NCI-H146 treated with DMSO at 0.1 percent for 48 hours (cell line): ENCODE results near the gene ADSS1.

Experiments used
- DNase-seq: peaks from one replicate; lab custom pipeline; 2025; ENCODE audit not compliant: unreplicated experiment; lab: John Stamatoyannopoulos, UW

The ADSS1 gene

DNA sequence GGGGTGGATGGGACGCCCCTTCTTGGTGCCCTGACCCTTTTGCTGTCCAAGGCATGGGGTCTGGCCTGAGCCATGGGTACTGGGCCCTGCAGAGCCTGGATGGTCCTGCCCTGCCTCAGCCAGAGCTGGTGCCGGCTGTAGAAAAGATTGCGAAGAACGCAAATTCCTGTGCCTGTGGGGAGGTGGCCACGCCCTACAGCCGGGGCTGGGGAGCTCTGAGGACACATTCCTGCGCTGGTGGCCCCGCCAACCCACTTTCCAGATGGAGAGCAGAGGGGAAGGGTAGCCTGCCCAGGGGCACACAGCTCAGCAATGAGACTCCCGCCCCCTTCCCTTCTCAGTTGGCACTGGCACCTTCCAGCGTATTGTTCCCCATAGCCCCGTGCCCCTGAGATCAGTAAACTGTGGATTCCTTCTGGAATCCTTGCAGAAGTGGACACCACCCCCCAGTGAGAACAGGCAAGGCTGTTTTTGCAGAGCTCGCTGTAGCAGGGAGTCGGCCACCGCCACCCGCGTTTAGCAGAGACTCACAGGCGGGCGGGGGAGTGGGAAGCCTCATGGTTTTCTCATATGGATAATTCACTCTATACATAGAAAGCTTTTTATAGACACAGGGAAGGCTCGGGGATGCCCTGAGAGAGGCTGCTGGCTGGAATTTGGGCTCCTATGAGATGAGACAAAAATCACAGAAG lies 26.0 kb upstream of the ADSS1 start:
- no peak for DNase-seq

DNA sequence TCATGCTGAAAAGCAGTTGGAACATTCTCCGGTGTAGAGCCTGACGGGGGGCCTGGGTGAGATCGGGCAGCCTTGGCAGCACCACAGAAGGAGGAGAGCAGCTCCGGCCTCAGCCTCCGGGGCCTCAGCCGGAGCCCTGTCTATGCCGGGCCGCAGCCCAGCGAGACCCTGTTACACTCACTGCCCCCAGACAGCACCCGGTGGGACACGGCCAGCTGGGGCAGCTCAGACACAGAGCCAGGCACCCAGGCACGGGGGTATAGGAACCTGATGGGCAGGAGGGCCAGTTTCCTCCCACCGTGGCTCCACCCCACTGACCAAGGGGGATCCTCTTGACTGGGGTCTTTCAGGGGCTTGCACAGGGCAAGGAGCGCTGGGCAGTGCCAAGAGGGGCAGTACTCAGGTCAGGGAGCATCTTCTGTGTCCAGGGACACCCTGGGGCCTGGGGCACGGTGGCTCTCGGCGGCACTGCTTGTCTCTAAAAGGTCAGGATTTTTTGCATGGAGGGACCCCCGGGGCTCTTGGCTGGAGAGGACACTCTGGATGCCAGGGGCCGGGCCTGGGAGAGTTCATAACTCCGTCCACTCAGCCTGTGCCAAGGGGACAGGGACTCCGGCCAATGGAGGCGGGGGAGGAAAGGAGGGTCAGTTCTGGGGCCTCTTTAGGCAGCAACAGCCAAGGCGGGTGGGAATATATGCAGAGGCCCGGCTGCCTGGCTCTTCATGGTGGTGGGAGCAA lies 25.2 kb upstream of the ADSS1 start:
- no peak for DNase-seq

DNA sequence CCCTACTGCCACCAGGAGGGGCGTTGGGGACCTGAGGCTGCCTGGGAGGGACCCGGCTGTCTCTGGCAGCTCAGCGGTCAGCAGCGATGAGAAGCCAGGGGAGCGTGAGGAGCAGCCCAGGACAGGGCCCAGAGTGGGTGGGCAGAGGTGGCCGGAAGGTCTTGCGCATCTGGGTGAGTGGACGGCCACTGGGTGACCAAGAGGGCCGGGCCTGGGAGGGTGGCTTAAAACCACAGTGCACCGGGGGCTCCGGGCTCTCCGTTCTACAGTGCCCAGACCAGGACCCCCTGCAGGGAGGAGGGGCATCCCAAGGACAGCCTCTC lies 24.6 kb upstream of the ADSS1 start:
- no peak for DNase-seq

DNA sequence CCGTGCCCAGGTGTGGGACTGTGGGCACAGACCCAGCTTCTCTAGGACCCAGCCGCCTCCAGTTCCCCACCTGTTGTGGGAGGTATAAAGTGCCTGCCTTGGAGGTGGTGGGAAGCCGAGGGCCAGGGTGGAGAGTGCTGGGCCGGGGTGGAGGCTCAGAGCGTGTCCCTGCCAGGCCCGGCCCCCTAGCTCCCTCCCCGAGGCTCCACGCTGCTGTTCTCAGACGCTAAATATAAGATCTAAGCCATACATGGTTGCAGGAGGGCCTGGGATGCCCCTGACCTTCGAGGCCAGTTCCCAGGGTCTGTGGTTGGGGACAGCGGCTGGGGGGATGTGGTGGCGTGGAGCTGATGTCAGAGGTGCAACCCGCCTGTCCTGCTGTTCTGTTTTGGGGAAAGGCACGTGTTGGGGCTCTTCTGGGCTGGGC lies 23.8 kb upstream of the ADSS1 start:
- DNase-seq: no peak

DNA sequence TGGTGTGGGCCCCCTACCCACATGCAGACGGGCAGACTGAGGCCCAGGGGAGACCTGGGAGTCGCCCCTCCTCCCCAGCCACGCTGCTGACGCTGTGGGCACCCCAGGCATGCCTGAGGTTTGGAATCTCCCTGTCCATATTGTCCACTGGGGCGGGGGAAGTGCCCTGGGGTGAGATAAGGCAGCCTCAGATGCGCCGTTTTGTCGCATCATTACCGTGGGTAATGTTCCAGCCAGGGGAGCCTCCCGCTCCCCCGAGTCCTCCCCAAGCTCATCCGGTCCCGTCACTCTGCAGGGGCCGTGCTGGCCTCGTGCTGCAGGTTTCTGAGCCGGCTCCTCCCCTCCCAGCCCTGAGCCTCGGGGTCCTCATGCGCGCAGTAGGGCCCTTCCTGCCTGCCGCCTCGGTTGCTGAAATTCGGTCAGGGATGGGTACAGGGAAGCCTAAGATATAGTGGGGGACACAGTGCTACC lies 23.2 kb upstream of the ADSS1 start:
- no peak for DNase-seq

DNA sequence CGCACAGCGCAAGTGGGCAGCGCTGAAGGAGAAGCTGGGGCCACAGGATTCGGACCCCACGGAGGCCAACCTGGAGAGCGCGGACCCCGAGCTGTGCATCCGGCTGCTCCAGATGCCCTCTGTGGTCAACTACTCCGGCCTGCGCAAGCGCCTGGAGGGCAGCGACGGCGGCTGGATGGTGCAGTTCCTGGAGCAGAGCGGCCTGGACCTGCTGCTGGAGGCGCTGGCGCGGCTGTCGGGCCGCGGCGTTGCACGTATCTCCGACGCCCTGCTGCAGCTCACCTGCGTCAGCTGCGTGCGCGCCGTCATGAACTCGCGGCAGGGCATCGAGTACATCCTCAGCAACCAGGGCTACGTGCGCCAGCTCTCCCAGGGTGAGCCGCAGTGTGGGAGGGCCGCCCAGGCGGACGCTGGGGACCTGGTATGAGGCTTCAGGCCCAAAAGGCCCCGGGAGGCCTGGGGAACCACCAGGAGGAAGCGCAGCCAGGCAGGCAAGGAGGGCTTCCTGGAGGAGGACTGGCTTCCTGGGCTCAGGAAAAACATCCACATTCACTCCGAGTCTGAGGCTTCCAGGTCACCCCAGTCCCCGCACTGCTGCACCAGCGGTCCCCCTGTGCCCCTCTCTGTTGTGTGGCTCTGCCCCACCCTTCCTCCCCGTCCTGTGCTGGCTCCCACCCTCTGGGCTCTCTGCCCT lies 22.5 kb upstream of the ADSS1 start:
- no peak for DNase-seq

DNA sequence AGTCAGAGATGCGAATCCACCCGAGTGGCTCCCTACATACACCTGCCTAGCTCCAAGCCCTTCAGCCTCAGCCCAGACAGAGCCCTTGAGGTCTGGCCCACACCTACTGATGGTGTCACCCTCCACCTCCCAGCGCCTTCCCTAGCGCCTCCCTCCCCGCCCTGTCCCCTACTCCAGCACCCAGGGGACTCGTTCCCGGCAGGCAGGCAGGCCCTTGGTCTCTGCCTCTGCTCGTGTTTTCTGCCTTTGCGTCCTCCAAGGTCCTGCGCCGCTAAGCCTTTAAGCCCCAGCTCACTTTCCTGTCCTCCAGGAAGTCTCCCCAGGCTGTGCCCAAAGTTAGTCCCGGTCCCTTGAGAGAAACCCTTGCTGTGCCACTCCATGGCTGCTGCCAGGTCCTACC lies 21.9 kb upstream of the ADSS1 start:
- DNase-seq: no peak

DNA sequence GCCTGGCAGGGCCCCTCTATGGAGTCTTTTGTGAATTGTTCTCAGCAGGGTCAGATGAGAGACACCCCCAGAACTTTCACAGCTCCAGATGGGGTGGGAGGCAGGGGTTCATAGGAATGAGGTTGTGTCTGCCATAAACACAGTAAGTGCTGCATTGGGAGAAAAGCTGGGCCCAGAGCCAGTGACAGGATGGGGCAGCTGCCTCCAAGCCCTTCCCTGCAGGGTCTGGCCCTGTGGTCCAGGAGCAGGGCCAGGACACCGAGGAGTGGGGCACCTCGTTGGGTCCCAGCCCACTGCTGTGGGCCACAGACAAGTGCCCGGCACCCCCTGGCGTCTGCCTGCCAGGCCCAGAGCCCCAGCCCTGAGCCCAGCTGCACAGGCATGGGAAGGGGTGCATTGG lies 21.4 kb upstream of the ADSS1 start:
- no peak for DNase-seq

DNA sequence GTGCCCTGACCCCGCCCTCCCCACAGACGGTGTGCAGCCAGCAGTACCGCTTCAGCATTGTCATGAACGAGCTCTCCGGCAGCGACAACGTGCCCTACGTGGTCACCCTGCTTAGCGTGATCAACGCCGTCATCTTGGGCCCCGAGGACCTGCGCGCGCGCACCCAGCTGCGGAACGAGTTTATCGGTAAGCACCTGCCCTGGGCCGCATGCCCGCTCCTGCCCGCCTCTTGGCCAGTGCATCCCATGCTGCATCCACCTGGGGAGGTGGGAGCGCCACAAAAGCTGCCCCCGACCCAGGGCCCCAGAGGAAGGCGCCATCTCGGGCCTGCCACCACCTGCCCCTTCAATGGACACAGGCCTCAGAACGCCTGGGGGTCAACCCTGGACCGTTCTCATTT lies 20.8 kb upstream of the ADSS1 start:
- DNase-seq: no peak

DNA sequence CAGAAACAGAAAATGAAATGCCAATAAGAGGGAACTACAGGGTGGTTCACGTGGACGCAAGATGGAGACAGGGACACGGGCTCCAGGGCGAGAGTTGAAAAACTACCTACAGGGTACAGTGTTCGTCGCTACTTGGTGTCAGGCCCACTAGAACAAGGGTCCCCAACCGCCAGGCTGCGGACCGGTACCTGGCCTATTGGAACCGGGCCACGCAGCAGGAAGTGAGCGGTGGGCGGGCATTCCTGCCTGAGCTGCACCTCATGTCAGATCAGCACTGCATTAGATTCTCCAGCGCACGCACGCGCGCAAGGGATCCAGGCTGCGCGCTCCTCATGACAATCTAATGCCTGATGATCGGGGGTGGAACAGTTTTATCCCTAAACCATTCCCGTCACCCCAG lies 19.8 kb upstream of the ADSS1 start:
- no peak for DNase-seq

DNA sequence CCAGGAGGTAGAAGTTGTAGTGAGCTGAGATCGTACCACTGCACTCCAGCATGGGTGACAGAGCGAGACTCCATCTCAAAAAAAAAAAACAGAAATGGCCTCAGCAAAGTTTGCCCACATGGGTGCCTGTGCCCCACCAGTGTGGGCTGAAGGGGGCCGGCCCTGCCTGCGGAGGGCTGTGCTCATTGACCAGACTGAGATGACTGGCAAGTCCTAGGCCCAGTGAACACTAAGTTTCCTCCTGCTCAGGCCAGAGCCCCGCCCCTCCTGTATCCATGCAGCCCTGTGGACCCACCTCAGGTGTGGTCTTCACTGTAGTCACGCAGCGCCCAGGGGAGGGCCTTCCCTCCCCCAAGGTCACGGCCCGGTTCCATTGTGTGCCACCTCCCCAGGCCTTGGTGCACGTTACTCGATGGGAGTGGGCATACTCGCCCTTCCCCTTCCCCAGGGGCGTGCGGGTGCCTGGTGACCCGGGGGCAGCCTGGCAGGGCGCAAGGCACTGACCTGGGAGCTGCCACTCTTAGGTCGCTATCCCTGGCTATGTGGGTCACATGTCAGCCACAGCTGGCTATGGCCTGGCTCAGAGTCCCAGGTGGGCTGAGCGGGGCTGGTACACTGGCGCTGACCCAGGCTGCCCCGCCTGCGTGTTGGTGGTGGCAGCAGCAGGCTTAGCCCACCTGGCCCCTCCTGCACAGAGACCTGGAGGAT lies 18.5 kb upstream of the ADSS1 start:
- no peak for DNase-seq

DNA sequence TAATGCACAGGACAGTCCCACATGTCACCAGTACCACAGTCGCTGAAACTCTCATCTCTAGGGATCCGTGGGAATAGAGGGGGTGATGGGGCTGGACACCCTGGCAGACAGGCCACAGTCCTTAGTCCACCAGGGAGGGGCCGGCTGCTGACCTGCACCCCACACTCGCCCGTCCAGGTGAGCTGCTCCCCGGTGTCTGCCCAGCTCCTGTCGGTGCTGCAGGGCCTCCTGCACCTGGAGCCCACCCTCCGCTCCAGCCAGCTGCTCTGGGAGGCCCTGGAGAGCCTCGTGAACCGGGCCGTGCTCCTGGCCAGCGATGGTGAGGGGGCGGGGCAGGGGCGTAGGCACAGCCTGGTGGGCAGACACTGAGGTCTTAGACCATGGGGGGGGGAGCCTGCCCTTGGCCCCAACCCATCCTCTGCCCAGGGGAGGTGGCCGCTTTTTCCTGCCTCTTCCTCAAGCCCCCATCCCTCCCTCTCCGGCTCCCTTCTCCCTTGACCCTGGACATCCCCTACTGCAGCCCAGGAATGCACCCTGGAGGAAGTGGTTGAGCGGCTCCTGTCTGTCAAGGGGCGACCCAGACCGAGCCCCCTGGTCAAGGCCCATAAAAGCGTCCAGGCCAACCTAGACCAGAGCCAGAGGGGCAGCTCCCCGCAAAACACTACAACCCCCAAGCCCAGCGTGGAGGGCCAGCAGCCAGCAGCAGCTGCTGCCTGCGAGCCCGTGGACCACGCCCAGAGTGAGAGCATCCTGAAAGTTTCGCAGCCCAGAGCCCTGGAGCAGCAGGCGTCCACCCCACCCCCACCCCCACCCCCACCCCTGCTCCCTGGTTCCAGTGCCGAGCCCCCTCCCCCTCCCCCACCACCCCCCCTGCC lies 17.1 kb upstream of the ADSS1 start:
- DNase-seq: no peak

DNA sequence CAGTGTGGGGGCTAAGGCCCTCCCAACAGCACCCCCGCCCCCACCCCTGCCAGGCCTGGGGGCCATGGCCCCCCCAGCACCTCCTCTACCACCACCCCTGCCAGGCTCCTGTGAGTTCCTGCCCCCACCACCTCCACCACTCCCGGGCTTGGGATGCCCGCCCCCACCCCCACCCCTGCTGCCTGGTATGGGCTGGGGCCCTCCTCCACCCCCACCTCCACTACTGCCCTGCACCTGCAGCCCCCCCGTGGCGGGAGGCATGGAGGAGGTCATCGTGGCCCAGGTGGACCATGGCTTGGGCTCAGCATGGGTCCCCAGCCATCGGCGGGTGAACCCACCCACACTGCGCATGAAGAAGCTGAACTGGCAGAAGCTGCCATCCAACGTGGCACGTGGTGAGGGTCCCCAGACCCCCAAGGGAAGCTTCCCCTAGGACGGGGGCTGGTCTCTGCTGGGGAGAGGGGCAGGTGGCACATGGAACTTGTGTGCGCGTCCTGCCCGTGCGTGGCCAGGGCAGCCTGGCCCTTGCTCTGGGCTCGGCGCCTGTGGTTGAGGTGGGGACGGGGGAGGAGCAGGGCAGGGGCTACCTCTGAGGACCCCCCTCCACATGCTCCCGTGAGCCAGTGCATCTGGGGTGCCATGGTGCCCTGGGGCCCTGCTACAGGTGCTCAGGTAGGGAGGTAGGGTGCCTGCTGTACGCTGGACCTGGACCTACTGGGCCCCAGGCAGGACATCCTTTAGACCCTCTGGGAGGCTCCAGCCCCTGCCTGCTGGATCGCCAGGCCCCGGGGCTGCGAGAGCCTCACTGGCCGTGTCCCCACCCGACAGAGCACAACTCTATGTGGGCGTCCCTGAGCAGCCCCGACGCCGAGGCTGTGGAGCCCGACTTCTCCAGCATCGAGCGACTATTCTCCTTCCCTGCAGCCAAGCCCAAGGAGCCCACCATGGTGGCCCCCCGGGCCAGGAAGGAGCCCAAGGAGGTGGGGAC lies 16.1 kb upstream of the ADSS1 start:
- peak; percentile 45 for DNase-seq

DNA sequence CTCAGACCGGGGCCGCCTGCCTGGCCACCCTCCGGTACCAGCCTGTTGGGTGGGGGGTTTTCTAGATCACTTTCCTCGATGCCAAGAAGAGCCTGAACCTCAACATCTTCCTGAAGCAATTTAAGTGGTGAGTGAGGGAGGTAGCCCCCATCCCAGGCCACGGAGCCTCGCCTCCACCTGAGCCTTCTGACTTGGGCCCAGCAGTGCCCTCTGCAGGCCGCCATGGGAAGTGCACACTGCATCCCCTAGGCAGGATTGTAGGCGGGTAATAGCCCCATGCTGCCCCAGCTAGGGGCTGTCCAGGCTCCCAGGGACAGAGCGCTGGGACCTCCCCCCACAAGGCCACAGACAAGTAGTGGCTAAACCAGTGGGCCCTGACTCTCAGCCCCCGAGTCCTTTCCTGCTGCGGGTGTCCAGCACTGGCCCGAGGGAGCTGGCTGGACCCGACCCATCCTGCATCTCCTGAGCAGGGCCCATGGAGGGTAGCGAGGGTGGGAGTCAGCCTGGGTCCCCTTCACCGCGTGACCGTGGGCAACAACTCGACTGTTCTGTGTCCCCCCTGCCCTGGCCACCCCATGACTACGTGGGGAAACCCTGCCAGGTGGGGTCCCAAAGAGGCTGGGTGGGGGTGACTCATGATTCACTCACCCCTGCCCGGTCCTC lies 15.3 kb upstream of the ADSS1 start:
- DNase-seq: peak; percentile 45

DNA sequence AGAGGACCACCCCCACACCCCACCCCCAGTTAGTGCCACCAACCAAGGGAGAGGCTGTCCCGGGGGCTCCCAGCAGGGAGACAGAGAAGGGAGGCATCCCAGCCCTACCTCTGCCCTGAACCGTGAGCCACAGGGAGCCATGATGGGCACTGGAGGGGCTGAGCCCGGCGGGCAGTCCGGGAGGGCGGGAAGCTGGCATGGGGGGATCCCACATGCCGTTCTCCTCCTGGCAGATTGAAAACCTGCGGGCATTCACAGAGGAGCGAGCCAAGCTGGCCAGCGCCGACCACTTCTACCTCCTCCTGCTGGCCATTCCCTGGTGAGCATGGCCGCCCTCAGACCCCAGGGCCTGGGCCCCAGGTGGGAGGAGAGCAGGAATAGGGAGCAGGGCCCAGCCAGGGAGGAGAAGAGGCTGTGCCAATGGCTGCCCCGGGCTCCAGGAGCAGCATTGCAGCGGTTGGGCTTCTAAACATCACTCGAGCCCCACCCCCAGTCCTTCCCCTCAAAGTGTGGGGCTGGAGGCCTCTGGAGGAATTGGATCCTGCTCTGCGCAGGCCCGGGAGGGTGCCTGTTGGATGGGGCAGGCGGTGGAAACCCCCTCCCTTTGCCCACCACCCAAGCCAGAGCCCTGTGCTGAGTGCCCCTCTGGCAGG lies 14.5 kb upstream of the ADSS1 start:
- DNase-seq: no peak

DNA sequence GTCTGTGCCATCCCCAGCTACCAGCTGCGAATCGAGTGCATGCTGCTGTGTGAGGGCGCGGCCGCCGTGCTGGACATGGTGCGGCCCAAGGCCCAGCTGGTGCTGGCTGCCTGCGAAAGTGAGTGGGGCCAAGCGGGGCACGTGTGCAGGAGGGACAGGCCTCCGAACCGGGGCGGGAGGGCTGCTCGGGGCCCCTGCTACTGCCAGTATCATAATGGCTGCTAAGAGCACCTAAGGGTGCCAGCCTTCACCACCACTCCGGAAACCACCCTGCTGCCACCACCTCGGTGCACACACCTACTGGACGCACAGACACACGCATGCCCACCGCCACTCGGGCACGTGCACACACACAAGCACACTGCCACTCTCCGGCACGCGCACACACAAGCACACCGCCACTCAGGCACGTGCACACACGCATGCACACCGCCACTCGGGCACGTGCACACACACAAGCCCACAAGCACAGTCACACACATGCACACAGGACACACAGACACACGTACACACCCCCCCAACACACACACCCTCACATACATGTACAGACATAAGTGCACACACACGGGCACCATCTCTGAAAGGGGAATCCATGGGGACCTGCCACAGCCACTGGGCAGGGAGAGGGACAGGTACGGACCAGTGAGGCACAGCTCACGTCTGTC lies 13.8 kb upstream of the ADSS1 start:
- DNase-seq: no peak

DNA sequence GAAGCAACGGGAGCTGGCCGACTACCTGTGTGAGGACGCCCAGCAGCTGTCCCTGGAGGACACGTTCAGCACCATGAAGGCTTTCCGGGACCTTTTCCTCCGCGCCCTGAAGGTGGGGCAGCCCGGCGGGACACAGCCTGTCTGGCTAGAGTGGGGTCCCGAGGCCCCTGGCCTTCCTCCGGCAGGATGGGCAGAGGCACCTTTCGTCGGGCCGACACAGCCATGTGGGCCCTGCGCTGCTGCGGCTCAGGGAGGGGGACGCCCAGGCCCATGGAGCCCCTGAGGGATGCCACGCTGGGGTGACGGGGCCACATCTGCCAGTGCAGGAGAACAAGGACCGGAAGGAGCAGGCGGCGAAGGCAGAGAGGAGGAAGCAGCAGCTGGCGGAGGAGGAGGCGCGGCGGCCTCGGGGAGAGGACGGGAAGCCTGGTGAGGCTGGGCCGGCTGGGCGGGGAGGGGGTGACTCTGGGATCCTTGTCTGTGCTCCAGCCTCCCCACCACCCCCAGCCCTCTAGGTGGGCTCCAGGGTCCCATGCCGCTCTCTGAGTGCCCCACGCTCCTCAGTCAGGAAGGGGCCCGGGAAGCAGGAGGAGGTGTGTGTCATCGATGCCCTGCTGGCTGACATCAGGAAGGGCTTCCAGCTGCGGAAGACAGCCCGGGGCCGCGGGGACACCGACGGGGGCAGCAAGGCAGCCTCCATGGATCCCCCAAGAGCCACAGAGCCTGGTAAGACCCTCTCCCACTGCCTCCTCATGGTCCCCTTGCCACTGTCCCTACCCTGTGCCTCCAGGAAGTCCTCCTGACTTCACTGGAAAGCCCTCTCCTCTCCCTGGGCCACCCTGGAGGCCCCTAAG lies 10.9 kb upstream of the ADSS1 start:
- DNase-seq: no peak
